GM21528 (cell line): ENCODE data around the gene IQSEC1.

Experiments
- ATAC-seq: cut with Tn5 transposase; IDR thresholded peaks from one replicate; pipeline ENCODE4 v1.9.1; 2021; ENCODE audit warnings: mild to moderate bottlenecking, moderate library complexity; ENCODE audit not compliant: unreplicated experiment, low FRiP score

The IQSEC1 gene

DNA sequence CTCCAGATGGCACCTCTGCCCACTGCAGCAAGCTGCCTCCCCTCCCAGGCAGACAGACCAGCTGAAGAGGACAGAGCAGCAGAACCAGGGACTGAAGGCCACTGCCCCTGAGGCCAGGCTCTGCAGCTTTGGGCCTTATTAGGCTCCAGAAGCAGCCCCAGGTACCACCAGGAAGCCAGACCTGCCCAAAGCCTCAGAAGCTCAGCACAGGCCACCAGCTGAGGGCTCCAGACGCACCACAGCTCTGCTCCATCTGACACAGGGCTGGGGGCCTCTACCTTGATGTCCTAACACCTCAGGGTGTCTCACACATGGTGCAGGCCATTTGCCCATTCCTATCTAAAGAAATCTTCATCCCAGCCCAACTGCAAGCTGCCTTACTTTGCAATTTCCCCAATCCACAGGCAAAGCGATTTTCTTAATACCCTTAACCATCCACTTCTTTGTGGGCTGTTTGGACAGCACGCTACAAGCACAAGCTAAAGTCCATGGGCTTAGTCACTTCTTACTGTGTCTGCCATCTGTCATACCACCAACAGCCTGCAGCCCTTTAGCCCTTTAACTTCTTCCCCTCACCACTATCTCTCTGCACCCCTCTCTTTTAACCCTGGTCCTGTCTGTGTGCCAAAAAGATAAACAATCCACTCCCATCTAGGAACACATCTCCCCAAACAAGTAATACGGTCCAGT is 112.1 kb downstream of the IQSEC1 start:
- no peak for ATAC-seq

DNA sequence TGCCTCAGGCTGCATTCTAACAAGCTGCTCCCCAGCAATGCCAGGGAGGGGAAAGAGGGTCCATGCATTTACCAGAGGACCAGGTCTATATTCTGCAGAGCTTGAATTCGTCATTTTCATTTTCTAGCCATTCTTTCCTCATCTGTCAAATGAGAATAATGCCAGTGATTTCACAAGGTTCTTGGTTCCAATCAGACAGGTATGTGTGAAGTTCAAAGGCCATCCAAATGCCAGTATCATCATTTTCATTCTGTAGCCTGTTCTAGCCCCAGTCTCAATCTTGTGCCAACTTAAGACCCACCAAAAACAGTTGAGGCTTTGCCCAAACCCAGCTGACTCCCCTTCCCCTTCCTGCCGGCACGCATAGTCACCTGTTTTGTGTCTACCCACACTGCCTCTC is 112.7 kb downstream of the IQSEC1 start:
- no peak for ATAC-seq

DNA sequence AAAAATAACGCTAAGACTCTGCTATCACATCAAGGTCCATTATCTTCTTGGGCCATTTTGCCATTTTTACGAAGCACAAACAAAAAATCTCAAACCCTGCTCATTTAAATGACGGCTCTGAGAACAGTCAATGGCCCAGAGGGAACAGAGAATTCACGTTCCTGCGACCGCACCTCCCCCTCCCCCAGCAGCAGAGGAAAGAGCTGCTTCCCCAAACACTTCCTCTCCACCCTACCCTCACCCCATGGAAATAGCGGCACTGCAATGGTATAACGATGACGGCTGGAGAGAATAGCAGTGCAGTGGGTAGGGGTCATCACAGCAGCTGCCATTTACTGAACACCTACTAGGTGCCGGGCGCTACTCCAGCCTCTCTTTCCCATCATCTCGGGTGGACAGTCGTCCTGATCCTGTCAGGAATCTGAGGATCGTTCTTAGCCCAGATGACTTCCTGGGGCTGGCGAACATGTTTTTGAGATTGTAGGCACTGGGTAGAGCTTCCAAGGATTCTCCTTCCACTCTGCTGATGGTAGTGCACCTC is 113.3 kb downstream of the IQSEC1 start:
- peak; percentile 46 for ATAC-seq

DNA sequence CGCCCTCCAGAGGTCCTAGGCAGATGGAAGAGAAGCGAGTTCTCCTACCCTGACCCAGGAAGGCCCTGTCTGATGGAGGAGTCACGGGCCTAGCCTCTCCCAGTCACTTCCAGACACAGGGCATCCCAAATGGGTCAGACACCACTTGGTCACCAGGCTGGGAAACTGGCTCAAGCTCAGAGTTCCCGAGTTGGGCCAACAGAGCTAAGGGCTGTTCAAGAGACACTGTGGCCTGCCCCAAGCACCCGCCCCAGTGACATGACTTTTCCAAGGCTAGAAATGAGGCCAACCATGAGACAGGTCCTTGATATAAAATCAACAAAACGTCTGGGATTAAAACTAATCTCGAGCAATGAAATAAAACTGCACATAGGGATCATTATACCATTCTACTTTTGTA is 113.8 kb downstream of the IQSEC1 start:
- no peak for ATAC-seq

GRCh38 chr3:12957824-12958792 is 115.1 kb downstream of the IQSEC1 start:
- no peak for ATAC-seq

DNA sequence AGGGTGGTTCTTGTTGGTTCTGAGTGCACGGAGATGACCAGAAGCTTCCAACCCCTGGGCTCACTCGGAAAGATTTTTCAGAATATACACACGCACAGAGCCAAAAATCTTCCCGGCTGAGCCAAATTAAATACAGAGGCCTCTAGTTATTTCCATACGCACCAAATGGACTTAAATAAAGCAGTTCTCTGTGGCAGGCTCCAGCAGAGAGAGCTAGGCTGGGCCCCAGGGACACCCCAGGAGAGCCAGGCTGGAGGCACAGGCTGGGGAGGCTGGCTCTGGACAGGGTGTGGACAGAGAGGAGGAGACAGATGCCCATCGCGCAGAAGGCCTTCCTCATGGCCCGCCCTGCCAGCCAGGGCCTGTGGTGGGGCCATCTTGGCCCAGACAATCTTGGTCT is 115.9 kb downstream of the IQSEC1 start:
- no peak for ATAC-seq

DNA sequence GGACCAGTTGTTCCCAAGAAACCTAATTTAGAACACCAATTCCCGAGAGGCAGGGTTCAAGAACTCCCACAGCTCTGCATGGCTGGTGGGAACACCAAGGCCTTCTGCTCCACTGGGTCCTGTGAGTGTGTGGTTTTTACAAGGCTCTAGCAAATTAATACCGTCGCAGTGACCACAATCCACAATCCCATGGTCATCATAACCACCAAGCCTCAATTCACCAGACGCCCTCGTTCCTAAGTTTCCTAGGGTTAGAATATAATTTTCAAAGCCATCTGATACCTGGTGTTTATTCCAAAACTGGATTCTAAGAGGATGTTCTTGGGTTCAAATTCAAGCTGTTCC is 116.9 kb downstream of the IQSEC1 start:
- no peak for ATAC-seq

- ATAC-seq = no peak
Observed at GRCh38 chr3:12955651-12956315, 117.4 kb downstream of the IQSEC1 start.

GRCh38 chr3:12954891-12955650 is 118.2 kb downstream of the IQSEC1 start:
- ATAC-seq = no peak

DNA sequence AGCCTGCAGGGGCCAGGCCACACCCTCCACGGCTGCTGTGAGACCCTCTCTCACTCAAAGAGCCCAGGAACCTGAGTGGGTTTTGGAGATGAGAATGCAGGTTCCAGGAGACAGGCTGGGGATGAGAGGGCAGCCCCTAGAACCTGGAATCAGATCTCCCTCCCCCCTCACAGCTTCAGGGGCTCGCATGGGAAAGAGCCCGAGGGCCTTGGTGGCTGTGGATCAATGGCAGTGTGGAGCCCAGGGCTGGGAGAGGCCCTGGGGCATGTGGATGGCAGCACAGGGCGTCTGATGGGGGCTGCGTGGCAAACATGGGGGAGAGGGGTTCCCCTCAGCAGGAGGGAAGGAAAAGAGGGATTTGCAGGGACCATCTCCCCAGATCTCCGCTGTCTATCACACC is 119.0 kb downstream of the IQSEC1 start:
- no peak for ATAC-seq

GRCh38 chr3:12953201-12953995 is 119.8 kb downstream of the IQSEC1 start:
- ATAC-seq = no peak

- no peak for ATAC-seq
Observed at GRCh38 chr3:12952343-12953200, 120.7 kb downstream of the IQSEC1 start.

DNA sequence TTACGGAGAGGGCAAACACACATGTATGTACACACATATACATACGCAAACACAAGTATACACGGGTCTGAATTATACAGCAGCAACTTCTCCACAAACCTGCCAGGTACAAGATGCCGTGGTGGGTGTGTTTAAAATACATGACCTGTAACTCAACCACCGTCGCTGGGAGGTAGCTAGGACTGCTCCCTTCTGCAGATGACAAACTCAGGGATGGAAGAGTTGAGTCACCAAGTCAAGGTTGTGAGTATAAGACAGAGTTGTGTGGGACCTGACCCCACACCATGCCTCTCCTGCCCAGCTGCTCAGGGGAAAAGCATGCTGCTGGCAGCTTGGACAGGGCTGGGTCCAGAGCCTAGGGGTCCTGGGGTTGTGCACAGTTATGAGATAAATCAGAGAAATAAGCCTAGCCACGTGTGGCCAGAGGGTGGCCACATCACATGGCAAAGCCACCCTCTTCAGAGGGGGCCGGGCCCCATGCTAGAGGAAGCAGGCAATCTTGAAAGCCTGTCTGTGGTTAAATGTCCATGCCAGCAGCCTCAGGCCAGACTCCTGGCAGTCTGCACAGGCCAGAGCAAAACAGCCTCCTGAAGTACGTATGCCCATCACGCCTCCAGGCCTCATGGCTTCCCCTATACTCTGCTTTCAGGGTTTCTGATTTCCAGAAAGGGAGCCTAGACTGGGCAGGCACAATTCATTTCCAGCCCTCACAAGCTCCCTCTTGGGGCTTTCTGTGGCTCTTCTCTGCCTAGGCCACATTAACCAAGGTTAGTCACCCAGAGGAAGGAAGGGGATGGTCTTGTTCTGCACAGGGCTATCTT is 124.1 kb downstream of the IQSEC1 start:
- peak; percentile 45 for ATAC-seq

DNA sequence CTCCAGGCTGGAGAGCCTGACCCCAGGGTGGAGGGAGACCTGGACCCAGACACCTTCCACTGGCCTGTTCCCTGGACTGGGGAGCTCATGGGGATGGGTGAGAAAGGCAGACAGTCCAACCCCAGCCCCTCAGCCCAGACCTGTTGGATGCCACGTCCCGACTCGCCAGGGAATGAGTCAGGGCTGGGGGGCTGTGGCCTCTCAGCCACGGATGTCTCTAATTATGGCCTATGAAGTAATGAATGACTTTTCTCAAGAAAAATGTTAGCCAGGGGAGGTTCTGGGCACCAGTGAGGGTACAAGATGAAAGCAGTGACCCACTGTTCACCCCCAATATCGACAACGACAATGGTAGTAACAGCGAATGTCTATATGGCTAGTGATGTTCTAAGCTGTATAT is 124.9 kb downstream of the IQSEC1 start:
- ATAC-seq = no peak

GRCh38 chr3:12947504-12948369 is 125.5 kb downstream of the IQSEC1 start:
- no peak for ATAC-seq

DNA sequence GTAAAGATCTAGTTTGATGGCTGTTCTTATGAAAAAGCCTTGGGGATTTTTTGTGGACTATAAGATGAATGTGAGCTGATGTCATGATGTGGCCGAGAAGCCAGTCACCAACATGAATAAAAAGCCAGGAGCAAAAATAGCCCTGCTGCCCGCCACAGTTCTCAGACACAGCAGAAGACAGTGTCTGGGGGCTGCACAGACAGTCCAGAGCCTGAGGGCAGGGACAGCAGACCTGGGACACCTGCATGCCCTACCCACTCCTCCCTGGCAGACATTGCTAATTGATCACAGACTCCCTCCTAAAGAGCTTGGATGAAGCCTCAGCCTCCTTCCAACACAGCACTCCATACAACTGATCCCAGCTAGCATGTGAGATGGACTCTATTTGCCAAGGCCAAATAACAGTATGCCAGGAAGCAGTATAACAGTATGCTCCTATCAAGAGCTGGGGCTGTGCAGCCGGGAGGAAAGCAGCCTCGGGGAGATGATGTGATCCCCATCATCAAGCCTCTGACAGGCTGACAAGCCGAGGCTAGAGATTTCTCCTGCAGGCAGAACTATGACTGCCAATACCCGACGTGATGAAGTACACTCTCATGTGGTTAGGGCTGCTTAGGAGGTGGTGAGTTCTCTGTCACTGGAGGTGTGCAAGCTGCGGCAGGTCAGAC is 126.4 kb downstream of the IQSEC1 start:
- ATAC-seq = no peak
